GM21367 (cell line): Measurements from ENCODE around the gene DDX28.
"Not testable (repeated sequence)": the region's sequence is repeated elsewhere in the genome, so short reads cannot be mapped to it uniquely, and the experiment has no call there.

Experiments
- ATAC-seq: cut with Tn5 transposase; IDR thresholded peaks from one replicate; pipeline ENCODE4 v1.9.1; 2021; ENCODE audit not compliant: unreplicated experiment

DDX28 gene

DNA sequence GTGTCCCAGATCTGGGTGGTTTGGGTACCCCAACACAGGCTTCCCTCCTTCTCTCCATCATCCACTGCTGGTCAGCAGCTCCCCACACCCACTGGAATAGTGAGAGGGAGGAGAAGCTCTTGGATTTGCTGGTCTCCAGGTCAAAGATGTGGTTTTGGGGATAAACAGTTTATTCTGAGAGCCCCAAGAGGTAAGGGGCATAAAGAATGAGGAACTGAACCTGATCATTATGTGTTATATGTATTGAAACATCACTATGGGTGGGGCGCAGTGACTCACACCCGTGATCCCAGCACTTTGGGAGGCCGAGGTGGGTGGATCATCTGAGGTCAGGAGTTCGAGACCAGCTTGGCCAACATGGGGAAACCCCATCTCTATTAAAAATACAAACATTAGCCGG, 27.6 kb downstream of the DDX28 start:
- ATAC-seq, result no peak

- not testable (repeated sequence) for ATAC-seq
Measured at GRCh38 chr16:67994040-67994408, 29.0 kb downstream of the DDX28 start.

- ATAC-seq, result peak; percentile 48
Measured at GRCh38 chr16:67993207-67994039, 29.6 kb downstream of the DDX28 start.

DNA sequence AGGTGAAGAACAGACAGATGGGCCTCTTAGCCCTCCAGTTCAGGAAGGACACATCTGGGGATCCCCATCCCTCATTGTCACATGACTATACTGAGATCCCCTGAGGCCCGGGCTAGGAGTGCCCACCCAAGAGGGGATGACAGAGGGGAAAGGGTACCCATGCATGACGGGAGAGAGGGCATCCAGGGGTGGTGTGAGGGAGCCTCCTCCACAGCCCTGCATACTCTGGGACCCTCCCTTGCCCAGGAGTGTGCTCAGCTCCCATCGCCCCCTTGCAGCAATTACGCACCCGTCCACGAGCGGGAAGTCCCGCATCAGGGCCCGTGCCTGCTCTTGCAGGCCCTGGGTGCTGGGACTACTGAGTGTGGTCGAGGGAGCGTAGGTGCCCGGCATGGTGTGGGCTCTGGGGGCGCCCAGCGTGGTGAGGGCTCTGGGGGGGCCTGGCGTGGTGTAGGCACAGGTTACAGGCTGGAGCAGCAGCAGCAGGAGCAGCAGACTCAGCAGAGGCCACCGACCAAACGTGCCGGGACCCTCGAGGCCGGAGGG, 30.3 kb downstream of the DDX28 start:
- ATAC-seq, result no peak

GRCh38 chr16:67990018-67990386, 33.0 kb downstream of the DDX28 start:
- no peak for ATAC-seq

DNA sequence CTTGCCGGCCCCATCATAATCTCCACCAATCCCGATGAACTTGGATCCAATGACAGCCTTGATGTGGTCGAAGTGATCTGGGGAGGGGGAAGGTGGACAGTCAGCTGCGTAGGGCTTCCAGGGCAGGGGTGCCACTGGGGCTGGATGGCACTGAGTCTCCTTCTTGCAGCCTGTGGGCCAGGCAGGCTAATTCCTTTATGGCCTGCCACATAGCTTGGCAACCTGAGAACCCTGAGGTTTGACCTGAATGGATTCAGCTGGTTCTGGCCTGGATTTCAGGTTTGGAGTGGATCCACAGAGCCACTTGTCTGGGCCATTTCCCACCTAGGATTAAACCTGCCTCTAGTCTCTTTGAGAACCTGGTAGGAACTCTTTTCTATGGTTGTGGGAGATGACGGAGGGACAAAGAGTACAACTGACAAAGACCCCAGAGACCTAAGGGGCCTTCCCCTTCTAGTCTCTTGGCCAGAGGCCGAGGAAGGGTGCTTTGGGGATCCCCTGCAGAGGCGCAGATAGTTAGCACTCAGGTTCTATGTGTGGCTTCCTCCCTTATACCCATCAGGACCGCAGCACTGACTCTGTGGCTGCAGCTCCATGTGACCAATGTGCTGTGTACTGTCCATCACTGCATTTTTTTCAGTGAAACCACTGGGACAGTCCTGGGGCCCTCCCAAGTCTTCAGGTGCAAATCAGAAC, 33.6 kb downstream of the DDX28 start:
- no peak for ATAC-seq

GRCh38 chr16:67988675-67989074, 34.4 kb downstream of the DDX28 start:
- no peak for ATAC-seq

GRCh38 chr16:67987460-67988160, 35.4 kb downstream of the DDX28 start:
- ATAC-seq, result no peak

GRCh38 chr16:67986949-67987348, 36.1 kb downstream of the DDX28 start:
- ATAC-seq, result no peak

GRCh38 chr16:67982011-67982696, 40.9 kb downstream of the DDX28 start:
- ATAC-seq, result no peak

DNA sequence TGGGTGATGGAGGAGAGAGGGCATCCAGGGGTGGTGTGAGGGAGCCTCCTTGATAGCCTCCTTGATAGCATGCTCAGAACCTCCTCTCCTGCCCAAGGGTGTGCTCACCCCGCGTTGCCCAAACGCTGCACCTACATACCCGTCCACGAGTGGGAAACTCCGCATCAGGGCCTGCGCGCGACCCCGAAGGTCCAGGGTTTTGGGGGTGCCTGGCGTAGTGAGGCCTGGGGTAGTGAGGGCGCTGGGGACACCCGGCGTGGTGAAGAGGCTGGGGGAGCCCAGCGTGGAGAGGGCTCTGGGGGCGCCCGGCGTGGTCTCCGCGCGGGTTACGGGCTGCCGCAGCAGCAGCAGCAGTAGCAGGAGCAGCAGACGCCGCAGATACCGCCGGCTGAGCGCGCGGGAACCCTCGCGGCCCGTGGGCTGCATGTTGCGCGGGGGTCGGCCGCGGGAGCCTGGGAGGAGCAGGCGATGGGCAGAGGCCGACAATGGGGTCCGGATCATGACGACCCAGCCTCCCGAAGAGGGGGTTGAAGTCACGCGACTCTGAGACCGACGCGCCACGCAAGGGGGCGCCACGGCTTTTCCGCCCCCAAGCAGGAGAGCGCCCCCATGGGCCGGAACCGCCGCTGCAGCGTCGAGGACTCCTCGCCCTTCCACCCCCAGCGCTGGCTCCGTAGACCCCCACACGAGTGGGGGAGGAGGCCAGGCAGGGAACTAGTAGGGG, 42.9 kb downstream of the DDX28 start, which contains the start of gene DPEP3:
Gene DPEP3, minus strand, starts transcription at position 545 of the 724 bp plus-strand sequence. Its CDS starts 119 bp downstream, at position 426.
- no peak for ATAC-seq

GRCh38 chr16:67977469-67978227, 45.4 kb downstream of the DDX28 start:
- ATAC-seq, result no peak

DNA sequence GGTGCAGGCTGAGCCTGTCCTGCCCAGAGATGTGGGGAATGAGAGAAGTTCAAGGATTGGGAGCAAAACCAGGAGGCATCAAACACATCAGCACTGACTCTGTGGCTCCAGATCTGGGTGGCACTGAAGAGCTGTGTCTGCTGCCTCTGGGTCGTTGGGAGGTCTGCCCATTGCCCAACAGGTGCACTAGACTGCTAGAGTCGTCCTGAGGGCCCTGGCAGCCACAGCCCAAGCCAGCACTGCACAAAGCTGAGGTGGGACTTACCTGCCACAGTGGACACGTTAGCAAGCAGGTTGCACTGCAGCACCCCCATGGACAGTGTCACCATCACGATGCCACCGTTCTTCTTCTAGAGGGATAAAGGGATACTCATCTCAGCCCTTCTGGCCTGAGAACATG, 46.0 kb downstream of the DDX28 start:
- ATAC-seq, result no peak

DNA sequence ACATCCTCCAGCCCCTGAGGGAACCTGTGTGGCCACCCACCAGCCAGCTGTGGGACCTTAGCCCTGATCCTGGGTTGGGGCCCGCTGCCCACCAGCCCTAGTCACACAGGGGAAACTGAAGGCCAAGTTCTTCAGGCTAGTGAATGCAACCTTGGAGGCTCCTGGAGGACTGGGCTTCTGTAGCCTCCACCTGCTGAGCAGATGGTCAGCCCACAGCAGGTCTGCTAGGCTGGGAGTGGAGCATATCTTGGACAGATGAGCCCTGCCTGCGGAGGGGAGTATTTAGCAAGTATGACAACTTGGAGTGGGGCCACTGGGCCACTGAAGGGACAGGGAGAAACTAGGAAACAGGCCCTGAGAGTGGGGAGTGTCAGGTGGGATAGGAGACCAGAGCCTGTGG, 46.8 kb downstream of the DDX28 start:
- no peak for ATAC-seq

DNA sequence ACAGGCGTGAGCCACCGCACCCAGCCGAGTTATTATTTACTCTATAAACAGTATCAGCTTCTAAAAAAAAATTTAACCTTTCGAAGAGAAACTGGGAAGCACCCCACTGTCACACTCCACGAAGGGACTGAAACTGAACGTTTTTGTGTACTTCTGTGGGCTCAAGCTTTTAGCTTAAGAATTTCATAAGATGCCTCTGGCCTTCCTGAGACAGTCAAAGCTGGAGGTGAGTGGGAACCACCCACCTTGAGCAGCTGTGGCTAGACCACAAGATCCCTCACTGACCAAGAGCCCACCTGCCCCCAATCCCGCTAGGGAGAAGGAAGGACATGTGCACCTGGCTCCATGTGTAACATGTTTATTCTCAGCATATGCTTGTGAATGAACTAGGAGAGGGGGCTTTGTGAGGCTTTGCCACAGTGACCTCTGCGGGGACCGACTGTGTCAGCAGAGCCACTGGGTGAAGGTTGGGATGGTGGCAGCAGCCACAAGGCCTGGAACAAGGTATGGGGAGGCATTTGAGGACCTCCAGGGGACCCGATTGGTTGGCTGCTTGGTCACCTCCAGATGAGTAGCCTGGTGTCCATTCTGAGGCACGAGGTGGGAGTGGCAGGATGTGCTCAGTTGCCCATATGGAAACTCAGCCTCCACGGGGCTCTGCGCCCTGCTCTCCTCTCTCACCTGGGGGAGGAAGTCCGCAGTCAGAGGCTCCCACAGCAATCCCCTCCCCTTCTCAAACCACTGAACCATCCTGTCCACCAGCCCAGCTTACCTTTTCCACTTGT, 47.5 kb downstream of the DDX28 start:
- ATAC-seq, result no peak

- not testable (repeated sequence) for ATAC-seq
Measured at GRCh38 chr16:67972285-67972684, 50.7 kb downstream of the DDX28 start.

DNA sequence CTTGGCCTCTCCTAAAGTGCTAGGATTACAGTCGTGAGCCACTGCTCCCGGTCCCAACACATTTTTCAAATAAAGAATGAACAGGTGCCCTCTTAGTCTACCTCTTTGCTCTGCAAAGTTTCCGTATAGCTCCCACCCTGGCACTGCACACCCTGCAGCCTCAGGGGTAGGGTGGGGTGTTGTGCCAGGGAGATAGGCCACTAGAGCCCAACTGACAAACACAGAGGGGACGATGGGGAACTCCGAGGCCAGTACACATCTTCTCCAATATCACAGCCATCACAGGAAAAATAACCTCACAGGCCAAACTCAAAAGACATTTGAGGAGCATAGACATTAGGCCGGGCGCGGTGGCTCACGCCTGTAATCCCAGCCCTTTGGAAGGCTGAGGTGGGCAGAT, 51.9 kb downstream of the DDX28 start:
- ATAC-seq, result no peak
